Measurements from ENCODE around the gene DAZAP1. TPM values are rescaled to one million over a fixed set of nuclear protein-coding genes. Genes with fewer than 3 reads are reported as not detected.

DAZAP1 gene
- total and polyA plus RNA-seq, 9 donors, result 29.6 to 113 (median 77.4) TPM

GRCh38 chr19:1445932-1446712, 38.7 kb downstream of the DAZAP1 start:
- Histone ChIP-seq H3K36me3 (no peaks in the 10 kb centered on the region), H3K4me1 (ENCODE audit: insufficient read depth) (peaks cover 5% of the 10 kb centered on the region), H3K27me3 (peaks cover 6% of the 10 kb centered on the region), H3K27ac (no peak overlapping the region), H3K4me3 (no peak overlapping the region), H3K9me3 (no peaks in the 10 kb centered on the region)
- TF ChIP-seq CTCF (IDR thresholded peaks at IDR 0.05), result no peak
- no peak for TF ChIP-seq EP300 (IDR thresholded peaks at IDR 0.05)
- TF ChIP-seq POLR2A (IDR thresholded peaks at IDR 0.05), result no peak
- DNase-seq, result peak in 1 of 5 donors; percentile 40
- 1% methylated on average over 60 to 99 of the region's 99 CpGs for WGBS, 3 donors
- intact Hi-C loops (cut with DNase I), result loop anchor here in 2 of 4 donors (10.0 kb wide), 2 partner anchors 131 to 161 kb away; partner anchors contain the start of gene EFNA2 (in 2 of the 2)

GRCh38 chr19:1446713-1447481, 39.5 kb downstream of the DAZAP1 start:
- Histone ChIP-seq H3K36me3 (no peaks in the 10 kb centered on the region), H3K27ac (no peak overlapping the region), H3K4me1 (ENCODE audit: insufficient read depth) (peaks cover 5% of the 10 kb centered on the region), H3K27me3 (peaks cover 9% of the 10 kb centered on the region), H3K4me3 (no peak overlapping the region), H3K9me3 (no peaks in the 10 kb centered on the region)
- 3 to 7% (median 4%) methylated on average over 55 to 63 of the region's 63 CpGs for WGBS, 3 donors
- peak in 1 of 5 donors; percentile 61 for DNase-seq
- intact Hi-C loops (cut with DNase I), result loop anchor here in 2 of 4 donors (10.0 kb wide), 2 partner anchors 132 to 162 kb away; partner anchors contain the start of gene EFNA2 (in 2 of the 2)
- no peak for TF ChIP-seq CTCF (IDR thresholded peaks at IDR 0.05)
- TF ChIP-seq POLR2A (IDR thresholded peaks at IDR 0.05), result no peak
- TF ChIP-seq EP300 (IDR thresholded peaks at IDR 0.05), result no peak

DNA sequence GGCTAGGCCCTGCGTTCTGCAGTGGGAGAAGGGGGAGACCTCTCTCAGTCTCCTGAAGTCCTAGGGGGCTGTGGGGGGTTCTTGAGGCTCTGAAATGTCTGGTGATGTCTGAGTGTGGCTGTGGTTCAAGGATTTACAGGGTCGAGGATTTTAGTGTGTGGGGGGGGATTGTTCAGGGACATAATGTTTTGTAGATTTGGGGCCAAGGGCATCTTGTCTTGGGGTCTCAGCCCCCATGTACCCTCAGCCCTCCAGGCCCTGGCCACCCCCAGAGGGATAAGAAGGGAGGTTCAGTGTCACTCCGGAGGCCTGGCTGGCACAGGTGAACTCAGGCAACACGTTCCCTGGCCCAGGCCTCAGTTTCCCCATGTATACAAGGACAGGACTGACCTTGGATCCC, 40.1 kb downstream of the DAZAP1 start:
- Histone ChIP-seq H3K4me1 (ENCODE audit: insufficient read depth) (peaks cover 5% of the 10 kb centered on the region), H3K27me3 (peaks cover 9% of the 10 kb centered on the region), H3K36me3 (no peaks in the 10 kb centered on the region), H3K4me3 (no peak overlapping the region), H3K27ac (no peak overlapping the region), H3K9me3 (no peaks in the 10 kb centered on the region)
- DNase-seq, result no peak
- 21 to 33% (median 27%) methylated on average over 4 of the region's 4 CpGs for WGBS, 3 donors
- intact Hi-C loops (cut with DNase I), result loop anchor here in 2 of 4 donors (10.0 kb wide), 2 partner anchors 133 to 163 kb away; partner anchors contain the start of gene EFNA2 (in 2 of the 2)
- TF ChIP-seq EP300 (IDR thresholded peaks at IDR 0.05) (no peak), CTCF (IDR thresholded peaks at IDR 0.05) (no peak), POLR2A (IDR thresholded peaks at IDR 0.05) (no peak)

GRCh38 chr19:1447944-1448343, 40.6 kb downstream of the DAZAP1 start:
- Histone ChIP-seq H3K4me1 (ENCODE audit: insufficient read depth) (peaks cover 5% of the 10 kb centered on the region), H3K27me3 (peaks cover 9% of the 10 kb centered on the region), H3K27ac (no peak overlapping the region), H3K9me3 (no peaks in the 10 kb centered on the region), H3K36me3 (no peaks in the 10 kb centered on the region), H3K4me3 (no peak overlapping the region)
- no peak for TF ChIP-seq CTCF (IDR thresholded peaks at IDR 0.05)
- TF ChIP-seq POLR2A (IDR thresholded peaks at IDR 0.05), result no peak
- no peak for TF ChIP-seq EP300 (IDR thresholded peaks at IDR 0.05)
- intact Hi-C loops (cut with DNase I), result loop anchor here in 2 of 4 donors (10.0 kb wide), 2 partner anchors 133 to 163 kb away; partner anchors contain the start of gene EFNA2 (in 2 of the 2)
- peak in 1 of 5 donors; percentile 32 for DNase-seq
- WGBS, 3 donors, result 87 to 88% (median 87%) methylated on average over 9 of the region's 9 CpGs

All from ovary (tissue), 9 donors.